Mammary epithelial cell (primary cell): Measurements from ENCODE around the gene MUC3A.

Source experiments
- CTCF ChIP-seq, 2 donors: IDR thresholded peaks in 1 of 2; conservative IDR thresholded peaks in 1 of 2; 2 replicates each; pipeline ENCODE4 v1.5.1; 2011 to 2012; ENCODE audit warnings: inconsistent platforms in 2 of 2, low read length in 2 of 2, mild to moderate bottlenecking in 2 of 2, control low read depth in 1 of 2, low read depth in 1 of 2; ENCODE audit not compliant: insufficient read depth in 1 of 2; ENCODE audit errors: extremely low read depth in 1 of 2
- EZH2 ChIP-seq: IDR thresholded peaks from 2 replicates; pipeline ENCODE4 v1.6.1; 2012; ENCODE audit warnings: low read length, inconsistent platforms, borderline replicate concordance

- TF ChIP-seq CTCF (conservative IDR thresholded peaks at IDR 0.05 in 1 of 2, IDR thresholded peaks at IDR 0.05 in 1 of 2; ENCODE audit: extremely low read depth in 1 of 2, insufficient read depth in 1 of 2, low read depth in 1 of 2, low read length in 2 of 2), result no peak
- no peak for TF ChIP-seq EZH2
Measured at GRCh38 chr7:100962537-100962936, 13.2 kb downstream of the MUC3A start.
